Right atrium auricular region (tissue), 2 donors: ENCODE results near the gene STC2. TPM values are rescaled to one million over a fixed set of nuclear protein-coding genes. Genes with fewer than 3 reads are reported as not detected.
A peak's percentile ranks its signal among the peaks of the same experiment; 100 is the strongest.

ENCODE experiments used
- DNase-seq: peaks from one replicate; pipeline ENCODE4 v3.0.0-alpha.2; 2019; ENCODE audit warnings: low spot score
- H3K27ac ChIP-seq, 2 donors: fragments of 200-600 bp; sonication (generic); 1 replicate in 1 of 2; 2 replicates in 1 of 2; pipeline ENCODE4 v1.5.1; 2016 to 2019
- H3K27me3 ChIP-seq, 2 donors: fragments of 200-600 bp; sonication (generic); one replicate each; pipeline versions ENCODE4 v1.5.1 to v1.6.0; 2017 to 2019
- H3K36me3 ChIP-seq: fragments of 200-600 bp; sonication (generic); one replicate; pipeline ENCODE4 v1.5.1; 2016
- H3K4me1 ChIP-seq, 2 donors: fragments of 200-600 bp; sonication (generic); one replicate each; pipeline versions ENCODE4 v1.5.1 to v1.6.0; 2017 to 2019
- H3K4me3 ChIP-seq, 2 donors: fragments of 200-600 bp; sonication (generic); 1 replicate in 1 of 2; 2 replicates in 1 of 2; pipeline ENCODE4 v1.5.1; 2017 to 2019; ENCODE audit warnings: mild to moderate bottlenecking in 1 of 2, moderate library complexity in 1 of 2
- H3K9me3 ChIP-seq, 2 donors: fragments of 200-600 bp; sonication (generic); one replicate each; pipeline ENCODE4 v1.5.1; 2019
- total RNA-seq, 2 donors: library from RNA; depleted of rRNA; stranded (reverse); fragments of >200 nt; gene quantifications; one replicate each; pipeline ENCODE4 v1.1.0, GENCODE V29; 2016
- TF ChIP-seq, protein P1 (sequence below), 2 donors: fragments of 200-600 bp; sonication (generic); IDR thresholded peaks; one replicate each; pipeline ENCODE4 v1.5.1; 2019; ENCODE audit warnings: antibody characterized with exemption in 2 of 2

The STC2 gene
- total RNA-seq, 2 donors from 2014 or later: 16.0 to 16.1 TPM

DNA sequence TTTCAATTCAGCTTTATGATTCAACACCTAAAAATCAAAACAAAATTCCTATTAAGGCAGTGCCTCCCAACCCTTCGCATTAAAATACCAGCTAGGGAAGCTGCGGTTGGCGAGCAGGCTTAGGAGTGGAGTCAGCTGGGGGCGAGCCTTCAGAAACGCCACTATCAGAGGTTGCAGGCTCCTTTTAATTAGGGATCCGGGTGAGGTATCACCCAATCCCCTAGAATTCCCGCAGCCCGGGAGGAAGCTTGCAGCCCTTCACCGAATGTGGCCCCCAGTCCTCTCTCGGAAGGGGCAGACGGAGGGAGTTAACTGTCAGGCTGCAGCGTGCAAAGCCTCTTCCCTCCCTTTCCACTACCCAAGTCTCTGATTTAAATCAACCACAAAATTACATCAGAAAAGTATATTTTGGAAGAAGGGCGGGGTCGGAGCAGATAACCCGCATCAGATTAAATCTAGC is 1.7 kb downstream of the STC2 start:
- peaks cover 0 to 5% of the 10 kb centered on the region in 2 donors for H3K27me3 ChIP-seq

DNA sequence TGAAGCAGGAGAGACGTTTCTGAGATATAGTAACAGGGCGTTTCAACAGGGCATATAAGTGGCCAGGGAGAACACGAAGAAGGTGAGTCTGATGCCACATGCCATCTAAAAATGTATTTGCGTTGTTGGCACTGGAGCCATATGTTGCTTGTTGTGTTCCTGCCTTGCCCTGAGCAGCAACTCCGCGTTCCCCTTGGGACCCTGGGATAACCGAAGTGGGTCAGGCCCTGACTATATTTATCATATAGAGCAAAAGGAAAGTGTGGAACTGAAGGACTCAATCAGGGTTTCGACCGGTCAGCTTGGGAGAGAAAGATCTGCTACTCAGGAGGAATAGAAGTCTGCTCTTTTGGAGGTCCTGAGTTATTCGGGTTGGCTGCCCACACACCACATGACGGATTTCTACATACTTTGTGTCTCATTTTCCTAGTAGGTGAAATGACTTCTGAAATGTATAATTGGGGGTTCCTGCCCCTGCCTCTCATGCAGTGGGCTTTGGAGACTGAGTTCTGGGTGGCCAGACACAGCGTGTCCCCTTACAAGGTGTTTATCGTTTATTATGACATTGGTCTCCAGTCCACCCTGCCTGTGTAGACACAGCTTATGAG is 3.0 kb downstream of the STC2 start:
- no peak overlapping the region for H3K4me3 ChIP-seq
- H3K36me3 ChIP-seq: peaks cover 3% of the 10 kb centered on the region
- no peaks in the 10 kb centered on the region for H3K9me3 ChIP-seq
- peaks cover 0 to 5% of the 10 kb centered on the region in 2 donors for H3K27me3 ChIP-seq
- TF ChIP-seq, protein P1, sequence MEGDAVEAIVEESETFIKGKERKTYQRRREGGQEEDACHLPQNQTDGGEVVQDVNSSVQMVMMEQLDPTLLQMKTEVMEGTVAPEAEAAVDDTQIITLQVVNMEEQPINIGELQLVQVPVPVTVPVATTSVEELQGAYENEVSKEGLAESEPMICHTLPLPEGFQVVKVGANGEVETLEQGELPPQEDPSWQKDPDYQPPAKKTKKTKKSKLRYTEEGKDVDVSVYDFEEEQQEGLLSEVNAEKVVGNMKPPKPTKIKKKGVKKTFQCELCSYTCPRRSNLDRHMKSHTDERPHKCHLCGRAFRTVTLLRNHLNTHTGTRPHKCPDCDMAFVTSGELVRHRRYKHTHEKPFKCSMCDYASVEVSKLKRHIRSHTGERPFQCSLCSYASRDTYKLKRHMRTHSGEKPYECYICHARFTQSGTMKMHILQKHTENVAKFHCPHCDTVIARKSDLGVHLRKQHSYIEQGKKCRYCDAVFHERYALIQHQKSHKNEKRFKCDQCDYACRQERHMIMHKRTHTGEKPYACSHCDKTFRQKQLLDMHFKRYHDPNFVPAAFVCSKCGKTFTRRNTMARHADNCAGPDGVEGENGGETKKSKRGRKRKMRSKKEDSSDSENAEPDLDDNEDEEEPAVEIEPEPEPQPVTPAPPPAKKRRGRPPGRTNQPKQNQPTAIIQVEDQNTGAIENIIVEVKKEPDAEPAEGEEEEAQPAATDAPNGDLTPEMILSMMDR (IDR thresholded peaks at IDR 0.05): no peak
- no peak for DNase-seq
- peak overlapping the region; percentile 80 to 81 for H3K27ac ChIP-seq
- peaks cover 0 to 97% of the 10 kb centered on the region in 2 donors for H3K4me1 ChIP-seq

More for the DNA sequence above, 1.7 kb downstream of the STC2 start:
- H3K4me1 ChIP-seq: peaks cover 0 to 92% of the 10 kb centered on the region in 2 donors
- no peak for DNase-seq
- peaks cover 3% of the 10 kb centered on the region for H3K36me3 ChIP-seq
- TF ChIP-seq, protein P1 (IDR thresholded peaks at IDR 0.05): no peak
- H3K4me3 ChIP-seq: peak overlapping the region; percentile 50 to 54
- H3K9me3 ChIP-seq: no peaks in the 10 kb centered on the region
- peak overlapping the region; percentile 80 to 81 for H3K27ac ChIP-seq

DNA sequence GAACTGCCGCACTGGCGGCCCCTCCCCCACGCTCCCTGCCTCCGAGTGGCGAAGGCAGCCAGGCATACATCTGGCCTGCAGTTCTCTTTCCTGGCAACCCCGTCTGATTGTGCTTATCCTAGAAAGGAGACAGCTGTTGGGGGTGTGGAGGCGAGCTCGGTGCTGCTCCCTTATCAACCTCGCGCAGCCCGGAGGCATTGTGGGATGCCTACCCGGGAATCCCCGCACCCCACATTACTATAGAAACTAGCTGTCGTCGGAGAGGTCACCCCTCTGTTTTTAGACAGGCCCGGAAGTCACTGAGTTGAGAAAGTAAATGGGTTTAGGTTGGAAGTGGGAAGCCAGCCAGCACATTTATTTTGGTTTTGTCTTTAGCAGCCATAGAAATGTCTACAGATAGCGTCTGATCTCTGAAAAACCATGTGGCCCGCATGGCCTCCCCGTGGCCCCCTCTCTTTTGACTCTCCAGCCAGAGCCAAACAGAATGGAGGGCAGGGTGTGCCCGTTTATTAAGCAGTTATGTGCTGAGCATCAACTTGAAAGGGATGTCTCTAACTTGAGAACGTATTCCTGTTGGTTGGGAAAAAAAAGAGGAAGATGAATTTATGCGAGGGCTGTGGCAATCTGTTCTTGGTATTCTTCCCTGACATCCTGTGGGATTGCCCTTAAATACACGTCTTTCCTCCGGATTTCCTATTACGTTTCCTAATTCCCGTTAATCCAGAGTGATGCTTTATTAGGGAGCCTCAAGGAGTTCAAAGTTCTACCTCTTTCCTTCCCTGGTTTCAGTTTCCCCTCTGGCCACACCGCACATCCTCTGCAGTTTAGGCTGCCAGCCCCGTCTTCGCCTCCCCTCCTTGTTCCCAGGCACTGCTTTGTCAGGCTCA is 3.9 kb downstream of the STC2 start:
- Histone ChIP-seq H3K36me3 (peaks cover 3% of the 10 kb centered on the region), H3K27ac (peak overlapping the region; percentile 80 to 81), H3K4me1 (peaks cover 0 to 95% of the 10 kb centered on the region in 2 donors), H3K27me3 (no peaks in the 10 kb centered on the region), H3K4me3 (peak overlapping the region; percentile 2 to 16), H3K9me3 (no peaks in the 10 kb centered on the region)
- peak; percentile 82 for DNase-seq
- TF ChIP-seq, protein P1 (IDR thresholded peaks at IDR 0.05): no peak

DNA sequence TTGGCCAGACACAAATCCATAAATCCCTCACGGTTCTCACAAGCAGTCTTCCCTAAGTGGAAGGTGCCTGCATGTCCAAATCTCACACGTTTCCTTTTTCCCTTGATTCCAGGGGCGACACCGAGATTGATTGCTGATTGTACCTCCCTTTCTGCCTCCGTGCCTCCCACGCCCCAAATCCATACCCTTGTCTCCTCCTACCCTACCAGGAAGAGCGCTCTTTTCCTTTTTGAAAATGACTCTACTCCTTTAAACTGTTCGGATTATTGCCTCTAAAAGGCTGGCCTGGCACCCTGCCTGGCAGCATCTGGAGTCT is 4.5 kb downstream of the STC2 start:
- TF ChIP-seq, protein P1 (IDR thresholded peaks at IDR 0.05): no peak
- Histone ChIP-seq H3K4me3 (peak overlapping the region; percentile 2 to 16), H3K27ac (peak overlapping the region; percentile 80 to 81), H3K4me1 (peaks cover 0 to 93% of the 10 kb centered on the region in 2 donors), H3K27me3 (no peaks in the 10 kb centered on the region), H3K36me3 (peaks cover 3% of the 10 kb centered on the region), H3K9me3 (no peaks in the 10 kb centered on the region)
- no peak for DNase-seq

DNA sequence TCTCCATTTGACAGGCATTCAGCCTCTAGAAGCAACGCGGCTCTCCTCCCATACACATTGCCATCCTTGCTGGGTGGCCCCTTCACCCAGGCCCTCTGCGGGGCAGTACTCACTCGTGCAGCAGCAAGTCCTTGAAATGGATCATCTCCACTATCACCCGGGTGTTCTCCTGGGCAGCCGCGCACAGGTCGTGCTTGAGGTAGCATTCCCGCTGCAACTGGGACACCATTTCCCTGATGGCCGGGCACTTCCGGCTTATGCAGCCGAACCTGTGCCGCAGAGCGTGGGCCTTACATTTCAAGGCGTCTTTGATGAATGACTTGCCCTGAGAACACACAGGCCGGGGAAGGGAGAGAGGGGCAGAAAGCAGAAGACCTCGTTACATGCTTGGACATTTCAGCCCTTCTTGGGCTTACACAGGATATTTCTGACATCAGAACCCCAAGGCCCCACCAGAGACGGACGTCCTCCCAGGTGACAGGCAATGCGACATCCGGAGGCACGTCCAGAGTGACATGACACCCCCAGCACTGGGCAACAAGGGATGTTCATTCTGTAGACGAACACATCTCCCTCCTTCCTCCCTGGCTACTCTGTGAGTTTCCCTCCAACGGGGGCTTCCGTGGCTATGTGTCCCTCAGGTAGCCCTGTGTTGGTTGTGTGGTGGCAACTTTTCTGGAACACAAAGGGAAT is 5.0 kb downstream of the STC2 start:
- Histone ChIP-seq H3K4me1 (peaks cover 0 to 88% of the 10 kb centered on the region in 2 donors), H3K27me3 (no peaks in the 10 kb centered on the region), H3K27ac (peak overlapping the region; percentile 80 to 81), H3K9me3 (no peaks in the 10 kb centered on the region), H3K36me3 (peaks cover 3% of the 10 kb centered on the region), H3K4me3 (peak overlapping the region in 1 of 2 donors; percentile 16)
- no peak for DNase-seq
- TF ChIP-seq, protein P1 (IDR thresholded peaks at IDR 0.05): no peak
